Measurements from ENCODE around the gene KL. TPM values are rescaled to one million over a fixed set of nuclear protein-coding genes. Genes with fewer than 3 reads are reported as not detected.

The KL gene
- polyA plus RNA-seq, 1 of the 3 experiments (the other 2 are of a cell fraction) = 0.02 TPM

GRCh38 chr13:32986552-32986951 is 29.7 kb upstream of the KL start:
- H3F3A ChIP-seq (replicated peaks; ENCODE audit: insufficient read depth) = no peaks in the 10 kb centered on the region
- no peak overlapping the region for H3K4me2 ChIP-seq
- no peaks in the 10 kb centered on the region for H3K79me2 ChIP-seq (ENCODE audit: insufficient read depth)
- peaks cover 0 to 3% of the 10 kb centered on the region in 2 experiments; a peak in 1 of 4 replicates for H3K4me1 ChIP-seq (ENCODE audit: control insufficient read depth in 1 of 2, insufficient read depth in 2 of 2, low read depth in 1 of 2, low read length in 1 of 2)
- no peaks in the 10 kb centered on the region for H3K36me3 ChIP-seq (replicated peaks in 1 of 2; ENCODE audit: control insufficient read depth in 1 of 2, insufficient read depth in 2 of 2, low read length in 1 of 2)
- no peaks in the 10 kb centered on the region for H3K9me2 ChIP-seq
- POLR2A ChIA-PET = no interaction called here
- H3K9ac ChIP-seq = no peak overlapping the region
- H2AFZ ChIP-seq (ENCODE audit: low read depth) = no peak overlapping the region
- CTCF ChIA-PET = no interaction called here
- H4K20me1 ChIP-seq (ENCODE audit: insufficient read depth) = no peaks in the 10 kb centered on the region
- no peak overlapping the region for H3K27ac ChIP-seq (ENCODE audit: low read depth in 2 of 2, low read length in 1 of 2)
- H3K4me3 ChIP-seq (ENCODE audit: low read depth in 2 of 2, low read length in 1 of 2) = no peak overlapping the region
- no peak for TF ChIP-seq TAF1 (IDR thresholded peaks at IDR 0.05; ENCODE audit: borderline replicate concordance, low read depth, low read length)
- no peak for TF ChIP-seq TEAD4 (IDR thresholded peaks at IDR 0.05; ENCODE audit: borderline replicate concordance, insufficient read depth)
- no peak for TF ChIP-seq YY1 (IDR thresholded peaks at IDR 0.05; ENCODE audit: low read depth)
- TF ChIP-seq, protein P1, sequence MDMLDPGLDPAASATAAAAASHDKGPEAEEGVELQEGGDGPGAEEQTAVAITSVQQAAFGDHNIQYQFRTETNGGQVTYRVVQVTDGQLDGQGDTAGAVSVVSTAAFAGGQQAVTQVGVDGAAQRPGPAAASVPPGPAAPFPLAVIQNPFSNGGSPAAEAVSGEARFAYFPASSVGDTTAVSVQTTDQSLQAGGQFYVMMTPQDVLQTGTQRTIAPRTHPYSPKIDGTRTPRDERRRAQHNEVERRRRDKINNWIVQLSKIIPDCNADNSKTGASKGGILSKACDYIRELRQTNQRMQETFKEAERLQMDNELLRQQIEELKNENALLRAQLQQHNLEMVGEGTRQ (IDR thresholded peaks at IDR 0.05; ENCODE audit: borderline replicate concordance, low read depth, low read length) = no peak
- no peak for TF ChIP-seq RAD21 (IDR thresholded peaks at IDR 0.05; ENCODE audit: low read length)
- no peak for TF ChIP-seq GATA2 (CRISPR knock-in tag; IDR thresholded peaks at IDR 0.05)
- 93% methylated on average over 8 of the region's 8 CpGs for WGBS (ENCODE audit: low lambda C conversion rate)
- no peaks in the 10 kb centered on the region for H3K9me3 ChIP-seq
- no peak for DNase-seq
- H3K27me3 ChIP-seq (ENCODE audit: insufficient read depth) = no peaks in the 10 kb centered on the region

GRCh38 chr13:32987462-32987861 is 28.8 kb upstream of the KL start:
- H3K27me3 ChIP-seq (ENCODE audit: insufficient read depth) = no peaks in the 10 kb centered on the region
- H3K9ac ChIP-seq = no peak overlapping the region
- no peaks in the 10 kb centered on the region for H3K79me2 ChIP-seq (ENCODE audit: insufficient read depth)
- POLR2A ChIA-PET = no interaction called here
- TF ChIP-seq, protein P1 (IDR thresholded peaks at IDR 0.05; ENCODE audit: borderline replicate concordance, low read depth, low read length) = no peak
- TF ChIP-seq ZBTB33 (IDR thresholded peaks at IDR 0.05; ENCODE audit: borderline replicate concordance, low read depth) (no peak), ELF1 (IDR thresholded peaks at IDR 0.05) (no peak), RXRA (IDR thresholded peaks at IDR 0.05; ENCODE audit: borderline replicate concordance, low read depth) (no peak), RAD21 (IDR thresholded peaks at IDR 0.05; ENCODE audit: low read length) (no peak)
- H3K9me2 ChIP-seq = no peaks in the 10 kb centered on the region
- no peaks in the 10 kb centered on the region for H3F3A ChIP-seq (replicated peaks; ENCODE audit: insufficient read depth)
- no peak overlapping the region for H3K4me3 ChIP-seq (ENCODE audit: low read depth in 2 of 2, low read length in 1 of 2)
- CTCF ChIA-PET = interaction anchor here (0.7 to 1.3 kb wide), 2 partner anchors 70 to 531 kb away, joined by 3 read pairs; no protein-coding TSS in a partner anchor
- H4K20me1 ChIP-seq (ENCODE audit: insufficient read depth) = no peaks in the 10 kb centered on the region
- peaks cover 0 to 1% of the 10 kb centered on the region in 2 experiments; a peak in 1 of 4 replicates for H3K4me1 ChIP-seq (ENCODE audit: control insufficient read depth in 1 of 2, insufficient read depth in 2 of 2, low read depth in 1 of 2, low read length in 1 of 2)
- H3K9me3 ChIP-seq = no peaks in the 10 kb centered on the region
- H2AFZ ChIP-seq (ENCODE audit: low read depth) = no peak overlapping the region
- DNase-seq = no peak
- WGBS (ENCODE audit: low lambda C conversion rate) = 7% methylated on average over 1 of the region's 1 CpG
- no peak overlapping the region for H3K27ac ChIP-seq (ENCODE audit: low read depth in 2 of 2, low read length in 1 of 2)
- no peak overlapping the region for H3K4me2 ChIP-seq
- no peaks in the 10 kb centered on the region for H3K36me3 ChIP-seq (replicated peaks in 1 of 2; ENCODE audit: control insufficient read depth in 1 of 2, insufficient read depth in 2 of 2, low read length in 1 of 2)

Measured in SK-N-SH (cell line).